H9 (cell line): ENCODE data around the gene GIPC3. TPM values are rescaled to one million over a fixed set of nuclear protein-coding genes. Genes with fewer than 3 reads are reported as not detected.
"Not testable (repeated sequence)": the region's sequence is repeated elsewhere in the genome, so short reads cannot be mapped to it uniquely, and the experiment has no call there.

ENCODE experiments used
- DNase-seq: peaks from one replicate; pipeline ENCODE4 v3.0.0-alpha.2; 2017
- H2AFZ ChIP-seq: one replicate; pipeline ENCODE4 v1.6.1; 2013; ENCODE audit warnings: mild to moderate bottlenecking, low read length, control low read depth, moderate library complexity
- H2AK5ac ChIP-seq: 2 replicates; pipeline ENCODE4 v1.6.1; 2013; ENCODE audit warnings: low read length, control low read depth, mixed read lengths; ENCODE audit not compliant: insufficient read length
- H2BK120ac ChIP-seq: one replicate; pipeline ENCODE4 v1.6.1; 2013; ENCODE audit warnings: low read depth, mild to moderate bottlenecking, low read length, control low read depth, inconsistent platforms; ENCODE audit not compliant: poor library complexity, severe bottlenecking
- H2BK12ac ChIP-seq: 2 replicates; pipeline ENCODE4 v1.6.1; 2013; ENCODE audit warnings: low read length, control low read depth, mixed read lengths, low read depth; ENCODE audit not compliant: insufficient read length
- H2BK15ac ChIP-seq: 2 replicates; pipeline ENCODE4 v1.6.1; 2013; ENCODE audit warnings: low read depth, low read length, control low read depth
- H2BK20ac ChIP-seq: one replicate; pipeline ENCODE4 v1.6.1; 2013; ENCODE audit warnings: low read depth, mild to moderate bottlenecking, low read length, control low read depth, inconsistent platforms; ENCODE audit not compliant: poor library complexity, severe bottlenecking
- H2BK5ac ChIP-seq: 2 replicates; pipeline ENCODE4 v1.6.1; 2013; ENCODE audit warnings: low read length, control low read depth, mixed read lengths; ENCODE audit not compliant: insufficient read length
- H3K14ac ChIP-seq: 2 replicates; pipeline ENCODE4 v1.6.1; 2013; ENCODE audit warnings: low read length, control low read depth; ENCODE audit not compliant: insufficient read depth
- H3K18ac ChIP-seq: 2 replicates; pipeline ENCODE4 v1.6.1; 2013; ENCODE audit warnings: low read depth, mild to moderate bottlenecking, mixed read lengths, low read length, control low read depth; ENCODE audit not compliant: insufficient read length
- H3K23ac ChIP-seq: 2 replicates; pipeline ENCODE4 v1.6.1; 2013; ENCODE audit warnings: low read length, control low read depth, mixed read lengths, low read depth; ENCODE audit not compliant: insufficient read length
- H3K23me2 ChIP-seq: 2 replicates; pipeline ENCODE4 v1.6.1; 2013; ENCODE audit warnings: low read depth, mild to moderate bottlenecking, mixed read lengths, low read length, control low read depth; ENCODE audit not compliant: insufficient read length, poor library complexity, severe bottlenecking
- H3K27ac ChIP-seq: 2 replicates; pipeline ENCODE4 v1.5.1; 2013; ENCODE audit warnings: low read length, control low read depth, mixed read lengths, low read depth; ENCODE audit not compliant: insufficient read length
- H3K27me3 ChIP-seq: 2 replicates; pipeline ENCODE4 v1.6.1; 2013; ENCODE audit warnings: low read length, control low read depth, inconsistent platforms; ENCODE audit not compliant: insufficient read depth
- H3K4ac ChIP-seq: 2 replicates; pipeline ENCODE4 v1.6.1; 2013; ENCODE audit warnings: low read depth, mild to moderate bottlenecking, control low read depth, inconsistent platforms, low read length, moderate library complexity
- H3K4me1 ChIP-seq: 2 replicates; pipeline ENCODE4 v1.6.1; 2013; ENCODE audit warnings: low read length, control low read depth, inconsistent platforms; ENCODE audit not compliant: insufficient read depth
- H3K4me2 ChIP-seq: 2 replicates; pipeline ENCODE4 v1.6.1; 2013; ENCODE audit warnings: low read length, control low read depth, mixed read lengths; ENCODE audit not compliant: insufficient read length, insufficient read depth
- H3K56ac ChIP-seq: 2 replicates; pipeline ENCODE4 v1.6.1; 2013; ENCODE audit warnings: low read depth, mild to moderate bottlenecking, mixed read lengths, low read length, control low read depth; ENCODE audit not compliant: insufficient read length
- H3K79me1 ChIP-seq: 2 replicates; pipeline ENCODE4 v1.6.1; 2013; ENCODE audit warnings: low read depth, mild to moderate bottlenecking, moderate library complexity, low read length, control low read depth, inconsistent platforms; ENCODE audit not compliant: insufficient read depth, poor library complexity, severe bottlenecking
- H3K79me2 ChIP-seq: 2 replicates; pipeline ENCODE4 v1.6.1; 2013; ENCODE audit warnings: low read length, control low read depth, inconsistent platforms; ENCODE audit not compliant: insufficient read depth
- H3K9ac ChIP-seq: 2 replicates; pipeline ENCODE4 v1.6.1; 2013; ENCODE audit warnings: low read length, control low read depth, mixed read lengths; ENCODE audit not compliant: insufficient read length; ENCODE audit errors: extremely low read depth
- H3K9me3 ChIP-seq: one replicate; pipeline ENCODE4 v1.6.1; 2013; ENCODE audit warnings: low read depth, low read length, inconsistent platforms; ENCODE audit not compliant: control insufficient read depth
- H3T11ph ChIP-seq: one replicate; pipeline ENCODE4 v1.6.1; 2013; ENCODE audit warnings: mild to moderate bottlenecking, low read length, control low read depth, inconsistent platforms
- H4K20me1 ChIP-seq: one replicate; pipeline ENCODE4 v1.6.1; 2013; ENCODE audit not compliant: control insufficient read depth, insufficient read length, insufficient read depth
- H4K5ac ChIP-seq: 2 replicates; pipeline ENCODE4 v1.6.1; 2013; ENCODE audit warnings: low read depth, mild to moderate bottlenecking, mixed read lengths, low read length, control low read depth; ENCODE audit not compliant: insufficient read length
- H4K8ac ChIP-seq: replicated peaks from 2 replicates; pipeline ENCODE4 v1.6.1; 2013; ENCODE audit warnings: low read length, control low read depth, mixed read lengths, low read depth; ENCODE audit not compliant: insufficient read length
- H4K91ac ChIP-seq: 2 replicates; pipeline ENCODE4 v1.6.1; 2013; ENCODE audit warnings: low read depth, mild to moderate bottlenecking, moderate library complexity, mixed read lengths, low read length, control low read depth; ENCODE audit not compliant: insufficient read length
- H3K27ac Mint-ChIP-seq, 3 experiments: 2 replicates in 2 of 3; 3 replicates in 1 of 3; pipeline ENCODE4 v1.8.0; 2020 to 2021; ENCODE audit warnings: mixed read lengths in 3 of 3, mild to moderate bottlenecking in 1 of 3, moderate library complexity in 1 of 3
- H3K27me3 Mint-ChIP-seq: 2 replicates; pipeline ENCODE4 v1.8.0; 2021; ENCODE audit warnings: low read depth, mild to moderate bottlenecking, moderate library complexity, mixed read lengths
- H3K36me3 Mint-ChIP-seq, 3 experiments: 2 replicates in 2 of 3; 3 replicates in 1 of 3; pipeline ENCODE4 v1.8.0; 2020 to 2021; ENCODE audit warnings: low read depth in 3 of 3, mixed read lengths in 3 of 3; ENCODE audit not compliant: insufficient read depth in 1 of 3
- H3K4me1 Mint-ChIP-seq, 2 experiments: 2 replicates each; pipeline ENCODE4 v1.8.0; 2020; ENCODE audit warnings: mixed read lengths in 2 of 2
- H3K4me3 Mint-ChIP-seq, 2 experiments: 2 replicates in 1 of 2; 3 replicates in 1 of 2; pipeline ENCODE4 v1.8.0; 2020 to 2021; ENCODE audit warnings: mild to moderate bottlenecking in 2 of 2, mixed read lengths in 2 of 2, moderate library complexity in 1 of 2
- H3K9me3 Mint-ChIP-seq, 2 experiments: 2 replicates in 1 of 2; 3 replicates in 1 of 2; pipeline ENCODE4 v1.8.0; 2020; ENCODE audit warnings: mild to moderate bottlenecking in 2 of 2, mixed read lengths in 2 of 2, moderate library complexity in 1 of 2
- CTCF ChIP-seq: fragments of 200-600 bp; sonication (generic); conservative IDR thresholded peaks from 3 replicates; pipeline ENCODE4 v1.8.0; 2021; ENCODE audit warnings: antibody characterized with exemption, mild to moderate bottlenecking
- WGBS: extraction: QIAGEN DNeasy Blood & Tissue Kit; methylation state at CpG from one replicate; pipeline ENCODE4 v1.1.7; 2013; ENCODE audit warnings: missing lambda C conversion rate, low lambda C conversion rate, mixed read lengths; ENCODE audit not compliant: insufficient read length; ENCODE audit errors: extremely low coverage; 5-methylcytosine and 5-hydroxymethylcytosine counted together
- total RNA-seq: library from RNA; stranded (reverse); gene quantifications from 2 replicates; pipeline ENCODE4 v1.2.1, GENCODE V29; 2021

The GIPC3 gene
- total RNA-seq, 1 experiment from 2014 or later, result 1.6 TPM

- Histone ChIP-seq H3K9ac (no peak overlapping the region), H2BK20ac (no peak overlapping the region), H3K23ac (no peak overlapping the region), H4K8ac (no peak overlapping the region), H3K27ac (no peak overlapping the region), H3K56ac (no peak overlapping the region), H3K23me2 (peaks cover 5% of the 10 kb centered on the region), H3K4ac (no peak overlapping the region), H4K91ac (no peak overlapping the region), H2BK120ac (no peak overlapping the region), H3K79me1 (no peaks in the 10 kb centered on the region), H2AFZ (no peak overlapping the region), H3K18ac (no peak overlapping the region), H3K27me3 (no peaks in the 10 kb centered on the region), H3K14ac (no peak overlapping the region; the same call in 1 of the 2 replicates), H2AK5ac (no peak overlapping the region), H4K5ac (no peak overlapping the region), H4K20me1 (no peaks in the 10 kb centered on the region), H3K79me2 (peaks cover 7% of the 10 kb centered on the region; the same call in 1 of the 2 replicates), H3K9me3 (no peaks in the 10 kb centered on the region), H2BK12ac (no peak overlapping the region), H3T11ph (no peak overlapping the region), H2BK5ac (no peak overlapping the region), H2BK15ac (no peak overlapping the region), H3K4me2 (no peak overlapping the region), H3K4me1 (0 out of 2 replicates have a peak, but pooled peaks cover 2% of the 10 kb centered on the region)
- TF ChIP-seq CTCF, result no peak
- Mint-ChIP-seq H3K36me3 (peaks cover 4 to 13% (median 11%) of the 10 kb centered on the region in 3 experiments; a peak in 6 of 7 replicates), H3K4me3 (peak overlapping the region; percentile 96 to 97; a peak in 3 of 5 replicates), H3K4me1 (peaks cover 4 to 13% of the 10 kb centered on the region in 2 experiments), H3K27me3 (no peaks in the 10 kb centered on the region; the same call in 1 of the 2 replicates), H3K9me3 (no peaks in the 10 kb centered on the region), H3K27ac (no peak overlapping the region)
- DNase-seq, result no peak
- WGBS, result no CpG with 5 or more reads among the region's 7 CpGs
Observed at GRCh38 chr19:3627351-3627723, 42.1 kb downstream of the GIPC3 start.

- not testable (repeated sequence) for H2BK20ac ChIP-seq, H3K79me2 ChIP-seq, H3K36me3 Mint-ChIP-seq, H3K27me3 Mint-ChIP-seq, H3K79me1 ChIP-seq, H4K8ac ChIP-seq, H4K20me1 ChIP-seq, H3K4me3 Mint-ChIP-seq, DNase-seq, H3K23ac ChIP-seq, H3T11ph ChIP-seq, H3K18ac ChIP-seq, H2BK12ac ChIP-seq, H3K56ac ChIP-seq, H2BK5ac ChIP-seq, H3K27ac ChIP-seq, H2BK120ac ChIP-seq, H3K9me3 ChIP-seq, H3K27me3 ChIP-seq, H3K9me3 Mint-ChIP-seq, H3K4ac ChIP-seq, H4K91ac ChIP-seq, H2AFZ ChIP-seq, H2BK15ac ChIP-seq, H3K4me2 ChIP-seq, H3K4me1 ChIP-seq, H4K5ac ChIP-seq, H3K9ac ChIP-seq, H2AK5ac ChIP-seq, H3K14ac ChIP-seq, H3K23me2 ChIP-seq, H3K27ac Mint-ChIP-seq
- no CpG with 5 or more reads among the region's 9 CpGs for WGBS
- peaks cover 4 to 13% of the 10 kb centered on the region in 2 experiments for H3K4me1 Mint-ChIP-seq
Observed at GRCh38 chr19:3628766-3629165, 43.5 kb downstream of the GIPC3 start.
